Left forelimb (tissue), 1 donor: ENCODE measurements around the gene CD46.
"Not testable (repeated sequence)": the region's sequence is repeated elsewhere in the genome, so short reads cannot be mapped to it uniquely, and the experiment has no call there.

Experiments used
- DNase-seq: peaks from one replicate; pipeline ENCODE4 v3.0.0-alpha.2; 2018; ENCODE audit warnings: low spot score

The CD46 gene

DNA sequence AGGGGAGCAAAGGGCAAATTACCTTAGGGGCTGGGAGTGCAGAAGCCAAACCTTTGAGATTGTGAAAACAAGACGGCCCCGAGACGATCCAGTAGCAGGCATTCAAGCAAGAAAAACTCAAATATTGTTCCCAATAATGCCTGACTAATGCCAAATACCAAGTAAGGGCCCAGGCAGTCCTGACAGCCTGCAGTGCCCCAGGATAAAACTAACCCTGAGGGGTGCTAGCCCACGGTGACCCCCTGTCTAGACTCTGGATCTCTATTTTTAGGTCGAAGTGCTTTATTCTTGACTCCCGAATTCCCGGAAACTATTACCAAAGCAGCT, 428 bp upstream of the CD46 start:
- not testable (repeated sequence) for DNase-seq

DNA sequence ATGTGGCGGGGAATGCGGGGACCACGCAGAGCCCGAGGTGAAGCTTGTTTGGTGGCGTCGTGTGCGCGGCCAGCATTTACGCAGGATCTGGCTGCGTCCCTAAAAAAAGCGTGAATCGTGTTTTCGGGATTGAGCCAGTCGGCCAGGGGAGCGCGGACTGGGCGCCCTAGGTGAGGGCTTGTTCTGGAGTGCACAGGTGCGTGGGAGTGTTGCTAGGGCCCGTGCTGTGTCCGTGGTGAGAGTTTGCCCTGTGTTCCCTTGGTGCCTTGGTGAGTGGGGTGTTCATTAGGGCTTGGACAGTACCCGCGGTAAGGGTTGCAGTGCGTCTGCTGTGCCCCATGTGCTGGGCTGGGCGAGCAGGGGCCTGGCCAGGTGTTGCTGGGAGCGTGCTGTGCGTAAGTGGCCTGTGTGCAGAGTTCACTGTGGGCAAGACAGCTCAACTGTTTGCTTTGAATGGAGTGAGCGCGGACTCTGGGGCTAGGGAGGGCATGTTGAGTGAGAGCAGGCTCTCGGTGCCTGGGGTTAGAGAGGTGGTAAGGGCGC, 673 bp downstream of the CD46 start:
- DNase-seq = no peak

DNA sequence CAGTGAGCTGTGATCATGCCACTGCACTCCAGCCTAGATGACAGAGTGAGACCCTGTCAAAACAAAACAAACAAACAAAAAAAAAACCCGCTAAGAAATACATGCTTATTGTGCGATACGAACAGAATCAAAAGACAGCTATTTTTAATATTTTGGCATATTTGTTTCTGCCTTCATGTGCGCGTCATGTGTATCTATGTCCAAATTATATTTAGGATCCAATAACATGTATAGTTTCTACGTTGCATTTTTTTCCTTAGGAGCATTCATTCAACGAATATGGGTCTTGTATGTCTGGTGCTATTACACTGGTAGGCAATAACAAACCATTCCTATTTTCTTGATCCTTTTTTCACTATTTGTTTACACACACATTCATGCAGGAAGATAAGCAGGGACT, 1.8 kb downstream of the CD46 start:
- DNase-seq = no peak

DNA sequence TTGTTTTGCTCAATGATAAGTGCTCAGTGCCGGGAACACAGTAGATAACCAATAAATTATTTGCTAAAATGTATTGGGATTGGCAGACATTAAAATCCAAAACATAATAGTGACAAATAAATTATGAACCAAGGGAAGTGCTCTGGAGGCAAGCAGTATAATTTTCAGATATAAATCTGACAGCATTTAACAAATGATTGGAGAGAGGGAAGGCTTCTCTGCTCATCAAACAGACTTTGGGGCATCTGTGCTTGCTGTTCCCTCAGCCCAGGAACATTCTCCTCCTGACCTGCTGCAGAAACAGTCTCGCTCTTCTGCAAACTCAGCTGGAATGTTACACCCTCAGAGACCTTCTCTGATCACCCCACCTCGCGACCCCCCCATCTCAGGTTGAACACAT, 2.2 kb downstream of the CD46 start:
- DNase-seq = no peak

DNA sequence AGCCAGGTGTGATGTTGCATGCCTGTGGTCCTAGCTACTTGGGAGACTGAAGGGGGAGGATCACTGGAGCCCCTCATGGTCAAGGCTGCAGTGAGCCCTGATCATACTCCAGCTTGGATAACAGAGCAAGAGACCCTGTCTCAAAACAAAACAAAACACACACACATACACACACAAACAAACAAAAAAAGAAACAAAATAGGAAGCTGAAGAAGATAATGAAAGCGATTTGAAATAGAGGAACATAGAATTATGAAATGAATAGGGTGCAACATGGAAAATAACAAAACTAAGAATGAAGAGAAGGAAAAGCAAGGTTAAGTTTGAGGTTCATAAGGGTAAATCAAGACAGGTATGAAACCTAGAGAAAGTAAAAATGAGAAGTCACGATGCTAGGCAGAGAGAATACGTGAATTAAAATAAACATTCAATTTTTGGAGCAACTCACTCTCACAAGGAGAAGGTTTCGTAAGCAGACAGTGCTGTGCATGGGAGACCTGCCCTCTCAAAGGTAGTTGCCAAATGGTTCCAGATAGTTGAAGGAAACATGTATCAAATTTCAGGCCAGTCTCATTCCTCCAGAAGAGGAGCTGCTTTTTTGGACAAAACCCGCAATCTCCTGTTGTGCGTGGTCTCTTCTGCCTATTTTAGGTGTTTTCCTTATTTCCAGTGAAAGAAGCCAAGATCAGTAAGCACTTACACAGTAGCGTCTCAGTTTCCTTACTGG, 3.3 kb downstream of the CD46 start:
- DNase-seq = no peak

DNA sequence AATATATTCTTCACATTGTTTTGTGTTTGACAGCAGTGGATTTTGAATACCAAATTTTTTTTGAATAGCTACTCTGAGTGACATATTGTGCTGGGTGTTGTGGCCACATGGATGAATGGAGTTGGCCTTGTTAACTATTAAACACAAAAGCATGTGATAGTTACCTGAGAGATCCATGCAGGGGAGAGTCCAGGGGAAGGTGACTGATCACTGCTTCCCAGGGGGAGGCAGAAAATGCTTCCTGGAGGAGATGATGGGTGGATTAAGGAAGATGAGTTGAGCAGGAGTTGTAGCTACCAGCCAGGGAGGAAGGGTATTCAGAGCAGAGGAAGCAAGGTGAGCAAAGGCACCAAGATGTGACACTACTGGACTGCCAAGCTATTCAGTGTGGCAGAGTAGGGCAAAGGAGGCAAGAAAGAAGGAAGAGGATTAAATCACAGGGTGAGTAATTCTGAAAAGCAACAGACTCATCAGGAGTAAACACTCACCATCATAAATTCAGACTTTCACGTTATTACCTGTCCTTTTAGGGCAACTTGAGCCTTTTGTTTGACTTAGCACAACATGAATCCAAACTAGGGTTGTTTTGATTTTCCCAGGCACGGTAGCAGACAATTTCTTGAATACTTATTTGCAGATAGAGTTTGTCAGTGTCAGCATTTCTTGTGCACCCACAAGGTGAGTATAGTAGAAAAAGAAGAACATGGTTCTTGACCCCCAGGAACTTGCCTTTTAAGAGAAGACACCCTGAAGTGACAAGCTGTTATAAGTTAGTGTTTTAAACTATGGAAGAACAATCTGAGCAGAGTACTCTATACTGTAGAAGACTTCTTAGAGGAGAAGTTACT, 4.2 kb downstream of the CD46 start:
- DNase-seq = no peak

DNA sequence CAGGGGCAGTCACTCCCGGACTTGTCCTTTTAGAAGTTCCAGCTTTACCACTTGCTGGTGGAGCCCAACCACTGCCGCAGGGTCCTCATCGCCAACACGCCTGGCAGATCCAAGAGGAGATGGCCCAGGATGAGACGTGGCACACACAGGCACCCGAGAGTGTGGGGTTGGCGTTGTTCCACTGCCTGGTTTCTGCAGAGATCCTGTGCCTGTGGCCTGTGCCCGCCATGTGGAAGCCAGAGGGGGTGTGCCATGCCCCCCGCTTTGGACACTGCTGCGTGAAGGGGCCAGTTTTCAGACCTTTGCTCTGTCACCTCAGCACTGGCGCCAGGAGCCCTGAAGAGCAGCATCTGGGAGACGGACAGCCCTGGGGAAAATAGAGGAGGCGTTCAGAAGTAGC, 10.8 kb downstream of the CD46 start:
- DNase-seq = no peak

DNA sequence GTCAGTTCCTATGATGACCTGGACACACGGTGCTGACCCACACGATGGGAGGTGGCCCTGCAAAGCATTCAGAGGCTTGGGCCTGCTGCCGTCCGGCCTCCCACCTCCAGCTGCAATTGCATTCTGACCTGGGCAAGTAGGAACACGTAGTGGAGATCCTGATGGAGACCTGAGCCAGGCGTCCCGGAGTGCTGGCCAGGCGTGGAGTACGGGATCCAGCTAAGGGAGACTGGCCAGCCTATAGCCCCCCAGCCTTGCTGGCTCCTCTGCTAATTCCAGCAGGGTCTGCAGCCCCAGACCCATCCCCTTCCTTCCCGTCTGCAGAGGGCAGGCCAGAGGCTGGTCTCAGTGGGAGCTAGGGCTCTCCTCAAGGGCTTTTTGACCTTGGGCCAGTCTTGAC, 11.2 kb downstream of the CD46 start:
- DNase-seq = no peak

DNA sequence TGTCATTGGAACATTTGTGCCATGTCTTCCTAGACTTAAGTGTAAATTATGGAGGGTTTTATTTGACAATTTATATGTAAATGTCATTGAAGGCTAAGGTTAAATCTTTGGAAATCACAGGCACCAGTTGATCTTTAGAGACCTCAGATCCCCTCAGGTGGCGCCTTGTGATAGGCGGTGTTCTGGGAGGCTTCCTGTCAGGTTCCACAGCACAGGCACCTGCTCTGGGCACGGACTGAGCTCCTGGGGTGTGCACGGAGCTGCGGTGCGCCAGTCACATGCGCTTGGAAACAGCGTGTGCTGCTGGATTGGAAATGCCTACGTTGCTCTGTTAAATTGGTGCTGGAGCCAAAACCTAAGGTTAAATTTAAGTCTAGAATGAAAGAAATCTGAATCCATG, 12.1 kb downstream of the CD46 start:
- DNase-seq = no peak

DNA sequence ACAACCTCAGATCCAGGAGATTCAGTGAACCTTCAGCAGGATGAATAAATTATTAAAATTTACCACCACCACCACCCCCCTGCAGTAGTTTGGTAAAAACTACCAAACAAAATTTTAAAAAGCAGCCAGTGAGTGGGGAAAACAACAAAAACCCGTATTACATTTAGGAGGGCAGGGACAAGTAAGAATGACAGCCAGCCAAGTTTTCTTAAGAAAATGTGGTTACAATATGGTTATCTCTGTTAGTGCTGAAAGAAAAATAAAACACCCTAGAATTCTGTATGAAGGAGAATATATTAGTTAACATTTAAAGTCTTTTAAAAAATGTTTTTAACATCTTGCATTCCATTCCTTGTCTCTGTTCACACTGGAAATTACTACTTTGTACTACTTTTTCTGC, 14.7 kb downstream of the CD46 start:
- DNase-seq = no peak

DNA sequence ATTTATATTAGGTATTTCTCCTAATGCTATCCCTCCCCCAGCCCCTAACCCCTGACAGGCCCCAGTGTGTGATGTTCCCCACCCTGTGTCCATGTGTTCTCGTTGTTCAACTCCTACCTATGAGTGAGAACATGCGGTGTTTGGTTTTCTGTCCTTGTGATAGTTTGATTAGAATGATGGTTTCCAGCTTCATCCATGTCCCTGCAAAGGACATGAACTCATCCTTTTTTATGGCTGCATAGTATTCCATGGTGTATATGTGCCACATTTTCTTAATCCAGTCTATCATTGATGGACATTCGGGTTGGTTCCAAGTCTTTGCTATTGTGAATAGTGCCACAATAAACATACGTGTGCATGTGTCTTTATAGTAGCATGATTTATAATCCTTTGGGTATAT, 18.7 kb downstream of the CD46 start:
- not testable (repeated sequence) for DNase-seq

DNA sequence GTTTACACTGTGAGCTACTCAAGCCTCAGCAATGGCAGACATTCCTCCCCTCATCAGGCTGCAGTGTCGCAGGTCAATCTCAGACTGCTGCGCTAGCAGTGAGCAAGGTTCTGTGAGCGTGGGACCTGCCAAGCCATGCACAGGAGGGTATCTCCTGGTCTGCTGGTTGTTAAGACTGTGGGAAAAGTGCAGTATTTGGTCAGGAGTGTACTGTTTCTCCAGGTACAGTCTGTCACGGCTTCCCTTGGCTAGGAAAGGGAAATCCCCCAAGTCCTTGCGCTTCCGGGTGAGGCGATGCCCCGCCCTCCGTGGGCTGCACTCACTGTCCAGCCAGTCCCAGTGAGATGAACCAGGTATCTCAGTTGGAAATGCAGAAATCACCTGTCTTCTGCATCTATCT, 24.2 kb downstream of the CD46 start:
- not testable (repeated sequence) for DNase-seq

DNA sequence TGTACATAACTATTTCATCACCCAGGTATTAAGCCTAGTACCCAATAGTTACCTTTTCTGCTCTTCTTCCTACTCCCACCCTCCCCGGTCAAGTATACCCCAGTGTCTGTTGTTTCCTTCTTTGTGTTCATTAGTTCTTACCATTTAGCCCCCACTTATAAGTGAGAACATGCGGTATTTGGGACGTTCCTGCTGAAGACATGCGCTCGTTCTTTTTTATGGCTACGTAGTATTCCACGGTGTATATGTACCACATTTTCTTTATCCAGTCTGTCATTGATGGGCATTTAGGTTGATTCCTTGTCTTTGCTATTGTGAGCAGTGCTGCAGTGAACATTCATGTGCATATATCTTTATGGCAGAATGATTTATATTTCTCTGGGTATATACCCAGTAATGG, 25.6 kb downstream of the CD46 start:
- not testable (repeated sequence) for DNase-seq

DNA sequence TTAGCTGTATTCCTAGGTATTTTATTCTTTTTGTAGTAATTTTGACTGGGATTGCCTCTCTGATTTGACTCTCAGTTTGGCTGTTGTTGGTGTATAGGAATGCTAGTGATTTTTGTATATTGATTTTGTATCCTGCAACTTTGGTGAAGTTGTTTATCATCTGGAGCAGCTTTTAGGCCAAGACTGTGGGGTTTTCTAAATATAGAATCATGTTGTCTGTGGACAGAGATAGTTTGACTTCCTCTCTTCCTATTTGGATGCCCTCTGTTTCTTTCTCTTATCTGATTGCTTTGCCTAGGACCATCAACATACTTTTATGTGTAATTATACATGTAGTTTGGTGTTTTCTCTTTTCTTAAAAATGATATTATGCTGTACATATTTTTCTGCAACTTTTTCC, 27.2 kb downstream of the CD46 start:
- no peak for DNase-seq

DNA sequence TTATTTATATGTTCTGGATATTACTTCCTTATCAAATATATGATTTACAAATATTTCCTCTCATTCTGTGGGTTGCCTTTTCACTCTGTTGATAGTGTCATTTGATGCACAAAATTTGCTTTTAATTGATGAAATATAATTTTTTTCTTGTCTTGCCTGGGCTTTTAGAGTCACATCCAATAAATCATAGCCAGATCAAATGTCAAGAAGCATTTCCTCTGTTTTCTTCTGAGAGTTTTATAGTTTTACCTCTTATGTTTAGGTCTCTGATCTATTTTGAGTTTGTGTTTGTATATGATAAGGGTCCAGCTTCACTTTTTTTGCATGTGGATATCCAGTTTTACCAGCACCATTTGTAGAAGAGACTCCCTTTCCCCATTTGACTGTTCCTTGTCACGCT, 29.5 kb downstream of the CD46 start:
- DNase-seq = no peak

DNA sequence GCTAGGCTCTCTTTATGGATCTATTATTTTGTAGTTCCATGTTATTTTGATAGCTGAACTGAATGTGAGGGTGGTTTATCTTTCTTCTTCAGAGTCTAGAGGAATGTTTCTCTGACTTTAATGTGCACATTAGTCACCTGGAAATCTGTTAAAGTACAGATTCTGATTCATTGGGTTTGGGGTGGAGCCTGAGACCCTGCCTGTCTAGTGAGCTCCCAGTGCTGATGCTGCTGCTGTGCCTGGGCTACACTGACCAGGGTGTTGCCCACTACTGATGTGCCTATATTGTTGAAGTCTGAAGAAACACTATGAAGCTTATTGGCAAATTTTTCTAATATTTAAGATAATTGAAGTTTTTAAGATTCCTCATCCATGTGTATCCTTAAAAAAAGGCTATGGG, 35.9 kb downstream of the CD46 start:
- DNase-seq = no peak

DNA sequence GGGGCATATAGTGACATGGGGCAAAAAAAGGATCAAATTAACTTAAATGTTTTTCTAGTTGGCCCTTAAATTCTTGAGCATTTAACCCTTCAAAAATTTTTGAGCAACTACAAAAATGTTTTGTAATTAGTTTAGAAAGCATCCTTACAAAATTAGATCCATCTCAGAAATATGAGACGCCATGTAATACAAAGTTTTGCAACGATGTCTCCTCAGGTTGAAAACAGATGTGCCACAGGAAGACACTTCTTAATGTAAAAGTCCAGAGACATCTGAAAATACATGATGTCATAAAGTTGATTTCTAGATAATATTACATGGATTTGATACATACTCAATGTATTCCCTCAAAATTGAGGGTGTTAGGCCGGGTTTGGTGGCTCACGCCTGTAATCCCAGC, 37.5 kb downstream of the CD46 start:
- no peak for DNase-seq

DNA sequence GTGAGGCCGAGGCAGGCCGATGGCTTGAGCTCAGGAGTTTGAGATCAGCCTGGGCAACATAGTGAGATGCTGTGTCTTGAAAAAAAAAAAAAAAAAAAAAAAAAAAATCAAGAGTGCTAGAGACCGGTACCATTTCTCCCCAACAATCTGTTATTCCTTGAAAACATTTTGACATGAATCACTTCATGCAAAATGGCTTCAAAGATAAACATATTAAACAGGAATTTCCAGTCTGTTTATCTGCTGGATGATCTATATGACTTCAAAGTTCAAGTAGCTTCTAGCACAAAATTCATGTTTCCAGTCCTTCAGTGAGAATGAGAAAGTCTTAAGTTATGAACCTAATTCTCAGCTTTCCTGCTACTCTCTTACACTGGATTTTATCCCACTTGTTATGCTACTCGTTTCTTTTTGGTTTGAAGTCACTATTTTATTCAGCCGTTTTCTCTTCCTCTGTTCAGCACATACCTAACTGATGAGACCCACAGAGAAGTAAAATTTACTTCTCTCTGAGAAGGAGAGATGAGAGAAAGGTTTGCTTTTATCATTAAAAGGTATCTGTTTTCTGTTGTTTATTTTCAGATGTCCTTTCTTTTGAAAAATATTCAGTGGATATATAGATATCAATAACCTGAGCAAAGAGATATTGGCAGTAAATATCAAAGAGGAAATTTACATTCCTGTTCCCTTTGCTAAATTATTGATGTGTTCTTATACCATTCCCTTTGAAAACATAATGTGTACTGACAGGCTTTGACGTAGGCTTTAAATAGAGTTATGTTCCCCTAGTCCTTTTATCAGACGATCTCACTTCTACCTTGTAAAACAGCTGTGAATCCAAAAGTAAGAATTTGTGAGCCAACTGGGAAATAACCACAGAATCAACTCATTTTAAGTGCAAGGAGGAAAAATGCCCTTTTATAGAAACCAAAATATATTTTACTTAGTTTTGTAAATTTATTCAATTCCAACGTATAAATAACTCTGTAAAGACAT, 38.2 kb downstream of the CD46 start:
- no peak for DNase-seq

DNA sequence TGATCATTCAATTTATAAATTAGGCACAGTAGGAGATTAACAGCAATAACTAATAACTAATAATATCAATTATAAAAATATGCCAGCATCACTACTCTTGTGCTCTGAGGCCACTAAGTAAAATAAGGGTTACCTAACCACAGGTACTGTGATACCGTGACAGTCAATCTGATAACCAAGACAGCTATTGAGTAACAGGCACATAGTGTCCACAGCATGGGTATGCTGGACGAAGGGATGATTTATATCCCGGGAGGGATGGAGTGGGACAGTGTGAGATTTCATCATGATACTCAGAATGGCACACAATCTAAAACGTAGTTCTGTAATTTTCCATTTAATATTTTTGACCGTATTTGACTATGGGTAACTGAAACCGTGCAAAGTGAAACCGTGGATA, 39.4 kb downstream of the CD46 start:
- DNase-seq = no peak

DNA sequence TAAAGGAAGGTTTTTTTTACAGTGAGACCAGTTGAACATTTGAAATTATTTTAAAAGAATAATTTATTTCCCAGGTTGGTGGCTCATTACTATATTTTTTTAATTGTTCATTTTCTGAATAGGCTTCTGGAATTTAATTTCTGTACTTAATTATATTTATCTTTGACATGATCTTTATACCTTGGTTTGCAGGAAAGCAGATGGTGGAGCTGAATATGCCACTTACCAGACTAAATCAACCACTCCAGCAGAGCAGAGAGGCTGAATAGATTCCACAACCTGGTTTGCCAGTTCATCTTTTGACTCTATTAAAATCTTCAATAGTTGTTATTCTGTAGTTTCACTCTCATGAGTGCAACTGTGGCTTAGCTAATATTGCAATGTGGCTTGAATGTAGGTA, 41.5 kb downstream of the CD46 start:
- no peak for DNase-seq

DNA sequence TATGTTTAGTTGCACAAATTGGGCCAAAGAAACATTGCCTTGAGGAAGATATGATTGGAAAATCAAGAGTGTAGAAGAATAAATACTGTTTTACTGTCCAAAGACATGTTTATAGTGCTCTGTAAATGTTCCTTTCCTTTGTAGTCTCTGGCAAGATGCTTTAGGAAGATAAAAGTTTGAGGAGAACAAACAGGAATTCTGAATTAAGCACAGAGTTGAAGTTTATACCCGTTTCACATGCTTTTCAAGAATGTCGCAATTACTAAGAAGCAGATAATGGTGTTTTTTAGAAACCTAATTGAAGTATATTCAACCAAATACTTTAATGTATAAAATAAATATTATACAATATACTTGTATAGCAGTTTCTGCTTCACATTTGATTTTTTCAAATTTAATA, 43.0 kb downstream of the CD46 start:
- DNase-seq = no peak

DNA sequence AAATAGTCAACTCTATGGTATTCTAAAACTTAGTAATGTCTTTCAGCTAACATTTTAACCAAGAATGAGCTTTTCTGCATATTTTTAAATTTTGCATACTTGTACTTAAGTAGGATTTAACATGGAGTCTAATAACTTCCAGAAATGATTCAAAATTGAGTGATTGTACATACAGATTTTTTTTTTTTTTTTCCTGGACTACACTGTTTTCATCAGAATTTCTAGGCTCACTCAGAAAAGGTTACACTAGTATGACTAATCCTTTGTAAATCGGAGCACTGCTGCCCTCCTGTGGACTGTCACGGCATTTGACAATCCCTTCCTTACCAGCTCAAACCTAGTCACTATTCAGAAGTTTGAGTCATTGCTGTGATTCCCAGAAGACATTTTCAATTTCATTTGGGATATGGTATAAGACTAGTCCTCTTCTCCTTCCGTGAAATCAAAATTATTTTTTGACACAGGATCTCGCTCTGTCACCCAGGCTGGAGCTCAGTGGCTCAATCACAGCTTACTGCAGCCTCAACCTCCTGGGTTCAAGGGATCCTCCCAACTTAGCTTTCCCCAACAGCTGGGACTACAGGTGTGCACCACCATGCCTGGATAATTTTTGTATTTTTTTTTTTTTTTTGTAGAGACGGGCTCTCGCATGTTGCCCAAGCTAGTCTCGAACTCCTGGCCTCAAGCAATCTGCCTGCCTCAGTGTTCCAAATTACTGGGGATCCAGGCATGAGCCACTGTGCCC, 45.5 kb downstream of the CD46 start:
- DNase-seq = no peak
